HepG2 (cell line): Measurements from ENCODE around the gene RARA. TPM values are rescaled to one million over a fixed set of nuclear protein-coding genes. Genes with fewer than 3 reads are reported as not detected.

Experiments
- HOXD1 ChIP-seq: sonication (generic); formaldehyde crosslinking; IDR thresholded peaks from 2 replicates; pipeline ENCODE4 v1.5.0; 2020; ENCODE audit warnings: missing genetic modification reagents
- NR1H2 ChIP-seq: sonication (generic); formaldehyde crosslinking; IDR thresholded peaks from 2 replicates; pipeline ENCODE4 v1.8.1; 2022; ENCODE audit warnings: low read depth, missing genetic modification reagents, borderline replicate concordance
- NR2F2 ChIP-seq: IDR thresholded peaks from 2 replicates; pipeline ENCODE4 v1.6.1; 2012; ENCODE audit warnings: low read depth, inconsistent platforms, borderline replicate concordance
- RFX1 ChIP-seq: fragments of 450-650 bp; IDR thresholded peaks from 2 replicates; pipeline ENCODE4 v1.6.1; 2017
- SUZ12 ChIP-seq: fragments of 150-350 bp; IDR thresholded peaks from 2 replicates; pipeline ENCODE4 v1.6.1; 2014; ENCODE audit warnings: low read depth, low read length
- TBP ChIP-seq: sonication (generic); formaldehyde crosslinking; IDR thresholded peaks from 2 replicates; pipeline ENCODE4 v1.5.0; 2020; ENCODE audit warnings: missing genetic modification reagents
- ZBTB38 ChIP-seq: sonication (generic); formaldehyde crosslinking; IDR thresholded peaks from 2 replicates; pipeline ENCODE4 v1.5.1; 2020; ENCODE audit warnings: mild to moderate bottlenecking, missing genetic modification reagents
- ZFX ChIP-seq: sonication (generic); formaldehyde crosslinking; IDR thresholded peaks from 2 replicates; pipeline ENCODE4 v1.4.0; 2020; ENCODE audit warnings: mild to moderate bottlenecking, low read depth, missing genetic modification reagents, moderate library complexity
- ZNF101 ChIP-seq: sonication (generic); formaldehyde crosslinking; IDR thresholded peaks from 2 replicates; pipeline ENCODE4 v1.4.0; 2020; ENCODE audit warnings: mild to moderate bottlenecking, low read depth, missing genetic modification reagents, borderline replicate concordance
- ZNF556 ChIP-seq: sonication (generic); formaldehyde crosslinking; IDR thresholded peaks from 2 replicates; pipeline ENCODE4 v1.4.0; 2020; ENCODE audit warnings: mild to moderate bottlenecking, missing genetic modification reagents, borderline replicate concordance
- ZSCAN12 ChIP-seq: sonication (generic); formaldehyde crosslinking; IDR thresholded peaks from 2 replicates; pipeline ENCODE4 v1.9.0; 2021; ENCODE audit warnings: mild to moderate bottlenecking, missing genetic modification reagents
- polyA plus RNA-seq, 8 experiments: library from polyadenylated mRNA; depleted of rRNA in 3 of 8; stranded (reverse) in 7 of 8; unstranded in 1 of 8; fragments of >200 nt; fragmentation: Illumina TruSeq in 4 of 8; extraction: Trizol in 4 of 8; gene quantifications; 2 replicates each; pipeline versions ENCODE4 v1.2.1 to v1.2.3, GENCODE V29; 2011 to 2016; ENCODE audit warnings: low read depth in 4 of 8, missing spikeins in 1 of 8, mixed read lengths in 1 of 8; ENCODE audit not compliant: insufficient read depth in 1 of 8
- total RNA-seq, 5 experiments: library from RNA; depleted of rRNA; stranded (reverse); fragments of >200 nt; fragmentation: Illumina TruSeq; extraction: Trizol; gene quantifications; 2 replicates each; pipeline ENCODE4 v1.2.3, GENCODE V29; 2016; ENCODE audit warnings: low read depth in 1 of 5
- TF ChIP-seq, protein P1 (sequence below): sonication (generic); formaldehyde crosslinking; IDR thresholded peaks from 2 replicates; pipeline ENCODE4 v1.4.0; 2020; ENCODE audit warnings: missing genetic modification reagents, borderline replicate concordance
- TF ChIP-seq, protein P2 (sequence below): sonication (generic); formaldehyde crosslinking; IDR thresholded peaks from 2 replicates; pipeline ENCODE4 v1.8.0; 2023; ENCODE audit warnings: mild to moderate bottlenecking, missing genetic modification reagents
- TF ChIP-seq, protein P3 (sequence below): sonication (generic); formaldehyde crosslinking; IDR thresholded peaks from 2 replicates; pipeline ENCODE4 v1.9.0; 2022; ENCODE audit warnings: low read depth, missing genetic modification reagents
- TF ChIP-seq, protein P4 (sequence below): sonication (generic); formaldehyde crosslinking; IDR thresholded peaks from 2 replicates; pipeline ENCODE4 v1.5.1; 2020; ENCODE audit warnings: missing genetic modification reagents, mild to moderate bottlenecking, borderline replicate concordance
- TF ChIP-seq, protein P5 (sequence below): sonication (generic); formaldehyde crosslinking; IDR thresholded peaks from 2 replicates; pipeline ENCODE4 v1.4.0; 2020; ENCODE audit warnings: missing genetic modification reagents, low read depth, mild to moderate bottlenecking, borderline replicate concordance
- TF ChIP-seq, protein P6 (sequence below): sonication (generic); formaldehyde crosslinking; conservative IDR thresholded peaks from 2 replicates; pipeline ENCODE4 v1.8.0; 2022; ENCODE audit warnings: mild to moderate bottlenecking, moderate library complexity, missing genetic modification reagents
- TF ChIP-seq, protein P7 (sequence below): sonication (generic); formaldehyde crosslinking; conservative IDR thresholded peaks from 2 replicates; pipeline ENCODE4 v1.8.1; 2023; ENCODE audit warnings: missing genetic modification reagents

The RARA gene
- total and polyA plus RNA-seq, 2 of the 13 experiments (the other 11 are each of a cell fraction or from before 2014, with no cell fraction given), result 6.4 to 8.6 TPM

DNA sequence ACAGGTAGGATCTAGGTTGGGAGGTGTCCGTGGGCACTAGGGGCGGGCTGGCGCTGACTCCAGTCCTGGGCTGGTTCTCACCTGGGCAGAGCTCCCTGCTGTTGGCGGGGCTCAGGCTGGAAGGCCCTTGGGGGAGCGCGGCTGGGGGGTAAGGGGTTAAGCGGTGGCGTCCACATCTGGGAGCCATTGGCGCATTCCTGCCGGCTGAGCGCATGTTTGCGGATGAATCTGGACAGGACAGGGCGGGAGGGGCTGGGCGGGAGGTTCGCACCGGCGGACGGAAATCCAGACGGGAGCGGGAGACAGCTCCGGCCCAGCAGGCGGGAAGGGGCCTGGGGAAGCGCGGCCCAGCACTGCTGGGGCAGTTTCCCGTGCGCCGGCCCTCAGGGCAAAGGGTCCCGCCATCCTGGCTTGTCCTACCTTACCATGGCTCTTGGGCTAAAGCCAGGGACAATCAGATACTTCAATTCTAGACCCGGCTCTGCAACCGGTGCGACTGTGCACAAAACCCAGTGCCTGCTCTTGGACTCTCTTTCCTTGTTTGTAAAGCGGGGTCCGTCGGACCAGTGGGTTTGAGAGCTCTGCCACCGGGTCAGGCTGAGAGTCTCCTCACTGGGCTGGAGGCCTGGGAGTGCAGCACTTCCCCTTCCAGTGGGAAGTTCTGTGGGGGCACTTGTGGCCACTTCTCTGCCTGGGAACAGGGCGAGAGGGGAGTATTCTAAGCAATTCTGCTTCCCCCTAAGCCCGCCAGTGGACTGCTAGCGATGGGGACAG lies 7.8 kb downstream of the RARA start (continued):
- TF ChIP-seq, protein P1, sequence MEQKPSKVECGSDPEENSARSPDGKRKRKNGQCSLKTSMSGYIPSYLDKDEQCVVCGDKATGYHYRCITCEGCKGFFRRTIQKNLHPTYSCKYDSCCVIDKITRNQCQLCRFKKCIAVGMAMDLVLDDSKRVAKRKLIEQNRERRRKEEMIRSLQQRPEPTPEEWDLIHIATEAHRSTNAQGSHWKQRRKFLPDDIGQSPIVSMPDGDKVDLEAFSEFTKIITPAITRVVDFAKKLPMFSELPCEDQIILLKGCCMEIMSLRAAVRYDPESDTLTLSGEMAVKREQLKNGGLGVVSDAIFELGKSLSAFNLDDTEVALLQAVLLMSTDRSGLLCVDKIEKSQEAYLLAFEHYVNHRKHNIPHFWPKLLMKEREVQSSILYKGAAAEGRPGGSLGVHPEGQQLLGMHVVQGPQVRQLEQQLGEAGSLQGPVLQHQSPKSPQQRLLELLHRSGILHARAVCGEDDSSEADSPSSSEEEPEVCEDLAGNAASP (CRISPR knock-in tag), result peak; percentile 45; the same call in 1 of the 2 replicates
- TF ChIP-seq, protein P2, sequence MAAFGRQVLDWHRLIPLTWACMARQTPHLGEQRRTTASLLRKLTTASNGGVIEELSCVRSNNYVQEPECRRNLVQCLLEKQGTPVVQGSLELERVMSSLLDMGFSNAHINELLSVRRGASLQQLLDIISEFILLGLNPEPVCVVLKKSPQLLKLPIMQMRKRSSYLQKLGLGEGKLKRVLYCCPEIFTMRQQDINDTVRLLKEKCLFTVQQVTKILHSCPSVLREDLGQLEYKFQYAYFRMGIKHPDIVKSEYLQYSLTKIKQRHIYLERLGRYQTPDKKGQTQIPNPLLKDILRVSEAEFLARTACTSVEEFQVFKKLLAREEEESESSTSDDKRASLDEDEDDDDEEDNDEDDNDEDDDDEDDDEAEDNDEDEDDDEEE (CRISPR knock-in tag), result no peak
- TF ChIP-seq ZSCAN12 (no peak), TBP (CRISPR knock-in tag) (no peak), HOXD1 (peak; percentile 85), RFX1 (no peak), SUZ12 (no peak), NR2F2 (no peak), ZNF101 (CRISPR knock-in tag) (no peak), ZNF556 (0 out of 2 replicates have a peak, but pooled peaks have one; percentile 73), ZFX (peak; percentile 82; the same call in 1 of the 2 replicates), NR1H2 (CRISPR knock-in tag) (no peak), ZBTB38 (CRISPR knock-in tag) (no peak)
- TF ChIP-seq, protein P3, sequence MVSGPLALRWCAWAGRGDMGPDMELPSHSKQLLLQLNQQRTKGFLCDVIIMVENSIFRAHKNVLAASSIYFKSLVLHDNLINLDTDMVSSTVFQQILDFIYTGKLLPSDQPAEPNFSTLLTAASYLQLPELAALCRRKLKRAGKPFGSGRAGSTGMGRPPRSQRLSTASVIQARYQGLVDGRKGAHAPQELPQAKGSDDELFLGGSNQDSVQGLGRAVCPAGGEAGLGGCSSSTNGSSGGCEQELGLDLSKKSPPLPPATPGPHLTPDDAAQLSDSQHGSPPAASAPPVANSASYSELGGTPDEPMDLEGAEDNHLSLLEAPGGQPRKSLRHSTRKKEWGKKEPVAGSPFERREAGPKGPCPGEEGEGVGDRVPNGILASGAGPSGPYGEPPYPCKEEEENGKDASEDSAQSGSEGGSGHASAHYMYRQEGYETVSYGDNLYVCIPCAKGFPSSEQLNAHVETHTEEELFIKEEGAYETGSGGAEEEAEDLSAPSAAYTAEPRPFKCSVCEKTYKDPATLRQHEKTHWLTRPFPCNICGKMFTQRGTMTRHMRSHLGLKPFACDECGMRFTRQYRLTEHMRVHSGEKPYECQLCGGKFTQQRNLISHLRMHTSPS (CRISPR knock-in tag), result no peak; the same call in 1 of the 2 replicates
- TF ChIP-seq, protein P4, sequence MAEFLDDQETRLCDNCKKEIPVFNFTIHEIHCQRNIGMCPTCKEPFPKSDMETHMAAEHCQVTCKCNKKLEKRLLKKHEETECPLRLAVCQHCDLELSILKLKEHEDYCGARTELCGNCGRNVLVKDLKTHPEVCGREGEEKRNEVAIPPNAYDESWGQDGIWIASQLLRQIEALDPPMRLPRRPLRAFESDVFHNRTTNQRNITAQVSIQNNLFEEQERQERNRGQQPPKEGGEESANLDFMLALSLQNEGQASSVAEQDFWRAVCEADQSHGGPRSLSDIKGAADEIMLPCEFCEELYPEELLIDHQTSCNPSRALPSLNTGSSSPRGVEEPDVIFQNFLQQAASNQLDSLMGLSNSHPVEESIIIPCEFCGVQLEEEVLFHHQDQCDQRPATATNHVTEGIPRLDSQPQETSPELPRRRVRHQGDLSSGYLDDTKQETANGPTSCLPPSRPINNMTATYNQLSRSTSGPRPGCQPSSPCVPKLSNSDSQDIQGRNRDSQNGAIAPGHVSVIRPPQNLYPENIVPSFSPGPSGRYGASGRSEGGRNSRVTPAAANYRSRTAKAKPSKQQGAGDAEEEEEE, result no peak
- TF ChIP-seq, protein P5, sequence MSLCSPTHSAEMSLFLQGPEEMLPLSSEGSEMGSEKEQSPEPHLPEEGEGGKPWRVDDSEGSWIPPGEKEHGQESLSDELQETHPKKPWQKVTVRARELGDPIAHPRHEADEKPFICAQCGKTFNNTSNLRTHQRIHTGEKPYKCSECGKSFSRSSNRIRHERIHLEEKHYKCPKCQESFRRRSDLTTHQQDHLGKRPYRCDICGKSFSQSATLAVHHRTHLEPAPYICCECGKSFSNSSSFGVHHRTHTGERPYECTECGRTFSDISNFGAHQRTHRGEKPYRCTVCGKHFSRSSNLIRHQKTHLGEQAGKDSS (CRISPR knock-in tag), result peak; percentile 75; the same call in 1 of the 2 replicates
- TF ChIP-seq, protein P6, sequence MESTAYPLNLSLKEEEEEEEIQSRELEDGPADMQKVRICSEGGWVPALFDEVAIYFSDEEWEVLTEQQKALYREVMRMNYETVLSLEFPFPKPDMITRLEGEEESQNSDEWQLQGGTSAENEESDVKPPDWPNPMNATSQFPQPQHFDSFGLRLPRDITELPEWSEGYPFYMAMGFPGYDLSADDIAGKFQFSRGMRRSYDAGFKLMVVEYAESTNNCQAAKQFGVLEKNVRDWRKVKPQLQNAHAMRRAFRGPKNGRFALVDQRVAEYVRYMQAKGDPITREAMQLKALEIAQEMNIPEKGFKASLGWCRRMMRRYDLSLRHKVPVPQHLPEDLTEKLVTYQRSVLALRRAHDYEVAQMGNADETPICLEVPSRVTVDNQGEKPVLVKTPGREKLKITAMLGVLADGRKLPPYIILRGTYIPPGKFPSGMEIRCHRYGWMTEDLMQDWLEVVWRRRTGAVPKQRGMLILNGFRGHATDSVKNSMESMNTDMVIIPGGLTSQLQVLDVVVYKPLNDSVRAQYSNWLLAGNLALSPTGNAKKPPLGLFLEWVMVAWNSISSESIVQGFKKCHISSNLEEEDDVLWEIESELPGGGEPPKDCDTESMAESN (CRISPR knock-in tag), result peak; percentile 90
- TF ChIP-seq, protein P7, sequence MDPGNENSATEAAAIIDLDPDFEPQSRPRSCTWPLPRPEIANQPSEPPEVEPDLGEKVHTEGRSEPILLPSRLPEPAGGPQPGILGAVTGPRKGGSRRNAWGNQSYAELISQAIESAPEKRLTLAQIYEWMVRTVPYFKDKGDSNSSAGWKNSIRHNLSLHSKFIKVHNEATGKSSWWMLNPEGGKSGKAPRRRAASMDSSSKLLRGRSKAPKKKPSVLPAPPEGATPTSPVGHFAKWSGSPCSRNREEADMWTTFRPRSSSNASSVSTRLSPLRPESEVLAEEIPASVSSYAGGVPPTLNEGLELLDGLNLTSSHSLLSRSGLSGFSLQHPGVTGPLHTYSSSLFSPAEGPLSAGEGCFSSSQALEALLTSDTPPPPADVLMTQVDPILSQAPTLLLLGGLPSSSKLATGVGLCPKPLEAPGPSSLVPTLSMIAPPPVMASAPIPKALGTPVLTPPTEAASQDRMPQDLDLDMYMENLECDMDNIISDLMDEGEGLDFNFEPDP (CRISPR knock-in tag), result no peak
